Measurements from ENCODE around the gene MYO1D. TPM values are rescaled to one million over a fixed set of nuclear protein-coding genes. Genes with fewer than 3 reads are reported as not detected.
"Not testable (repeated sequence)": the region's sequence is repeated elsewhere in the genome, so short reads cannot be mapped to it uniquely, and the experiment has no call there.

The MYO1D gene
- total RNA-seq, 1 donor from 2014 or later, result 23.4 TPM

GRCh38 chr17:32654324-32654723 is 222.6 kb downstream of the MYO1D start:
- Mint-ChIP-seq H3K27me3 (ENCODE audit: low read depth) (no peaks in the 10 kb centered on the region), H3K9me3 (peaks cover 13% of the 10 kb centered on the region), H3K36me3 (ENCODE audit: low read depth) (peaks cover 33% of the 10 kb centered on the region), H3K4me3 (ENCODE audit: low read depth) (no peak overlapping the region), H3K4me1 (ENCODE audit: low read depth) (peaks cover 3% of the 10 kb centered on the region), H3K27ac (no peak overlapping the region)
- intact Hi-C loops (cut with micrococcal nuclease), result no loop called here
- DNase-seq (ENCODE audit: low spot score), result no peak

- Mint-ChIP-seq H3K27ac (no peak overlapping the region), H3K36me3 (ENCODE audit: low read depth) (peaks cover 33% of the 10 kb centered on the region), H3K27me3 (ENCODE audit: low read depth) (no peaks in the 10 kb centered on the region), H3K4me3 (ENCODE audit: low read depth) (no peak overlapping the region), H3K4me1 (ENCODE audit: low read depth) (no peaks in the 10 kb centered on the region), H3K9me3 (peaks cover 21% of the 10 kb centered on the region)
- DNase-seq (ENCODE audit: low spot score), result no peak
- intact Hi-C loops (cut with micrococcal nuclease), result no loop called here
Observed at GRCh38 chr17:32651084-32651483, 225.8 kb downstream of the MYO1D start.

- peaks cover 21% of the 10 kb centered on the region for H3K9me3 Mint-ChIP-seq
- H3K36me3 Mint-ChIP-seq (ENCODE audit: low read depth), result peaks cover 26% of the 10 kb centered on the region
- no peaks in the 10 kb centered on the region for H3K4me1 Mint-ChIP-seq (ENCODE audit: low read depth)
- no peak overlapping the region for H3K4me3 Mint-ChIP-seq (ENCODE audit: low read depth)
- intact Hi-C loops (cut with micrococcal nuclease), result no loop called here
- no peak for DNase-seq (ENCODE audit: low spot score)
- H3K27ac Mint-ChIP-seq, result no peak overlapping the region
- peaks cover 3% of the 10 kb centered on the region for H3K27me3 Mint-ChIP-seq (ENCODE audit: low read depth)
Observed at GRCh38 chr17:32648450-32648849, 228.5 kb downstream of the MYO1D start.

GRCh38 chr17:32646941-32647340 is 230.0 kb downstream of the MYO1D start:
- Mint-ChIP-seq H3K4me1 (ENCODE audit: low read depth) (no peaks in the 10 kb centered on the region), H3K9me3 (peaks cover 21% of the 10 kb centered on the region), H3K36me3 (ENCODE audit: low read depth) (peaks cover 20% of the 10 kb centered on the region), H3K4me3 (ENCODE audit: low read depth) (no peak overlapping the region), H3K27ac (no peak overlapping the region), H3K27me3 (ENCODE audit: low read depth) (peaks cover 4% of the 10 kb centered on the region)
- DNase-seq (ENCODE audit: low spot score), result no peak
- intact Hi-C loops (cut with micrococcal nuclease), result no loop called here

GRCh38 chr17:32641514-32641913 is 235.4 kb downstream of the MYO1D start:
- H3K4me3 Mint-ChIP-seq (ENCODE audit: low read depth), result not testable (repeated sequence)

GRCh38 chr17:32636598-32637218 is 240.2 kb downstream of the MYO1D start:
- Mint-ChIP-seq H3K36me3 (ENCODE audit: low read depth) (no peaks in the 10 kb centered on the region), H3K27ac (no peak overlapping the region), H3K4me1 (ENCODE audit: low read depth) (no peaks in the 10 kb centered on the region), H3K4me3 (ENCODE audit: low read depth) (no peak overlapping the region), H3K27me3 (ENCODE audit: low read depth) (peaks cover 4% of the 10 kb centered on the region), H3K9me3 (peaks cover 7% of the 10 kb centered on the region)
- no peak for DNase-seq (ENCODE audit: low spot score)
- intact Hi-C loops (cut with micrococcal nuclease), result no loop called here

More at GRCh38 chr17:32641514-32641913, 235.4 kb downstream of the MYO1D start:
- intact Hi-C loops (cut with micrococcal nuclease); H3K9me3 Mint-ChIP-seq; H3K36me3 Mint-ChIP-seq (ENCODE audit: low read depth); H3K27me3 Mint-ChIP-seq (ENCODE audit: low read depth); DNase-seq (ENCODE audit: low spot score); H3K27ac Mint-ChIP-seq; H3K4me1 Mint-ChIP-seq (ENCODE audit: low read depth): not testable (repeated sequence)

GRCh38 chr17:32634167-32634566 is 242.8 kb downstream of the MYO1D start:
- H3K4me3 Mint-ChIP-seq (ENCODE audit: low read depth), result no peak overlapping the region
- intact Hi-C loops (cut with micrococcal nuclease), result no loop called here
- no peak overlapping the region for H3K27ac Mint-ChIP-seq
- no peaks in the 10 kb centered on the region for H3K4me1 Mint-ChIP-seq (ENCODE audit: low read depth)
- H3K36me3 Mint-ChIP-seq (ENCODE audit: low read depth), result no peaks in the 10 kb centered on the region
- H3K9me3 Mint-ChIP-seq, result no peaks in the 10 kb centered on the region
- DNase-seq (ENCODE audit: low spot score), result no peak
- H3K27me3 Mint-ChIP-seq (ENCODE audit: low read depth), result peaks cover 2% of the 10 kb centered on the region

GRCh38 chr17:32631341-32632096 is 245.4 kb downstream of the MYO1D start:
- Mint-ChIP-seq H3K4me3 (ENCODE audit: low read depth) (no peak overlapping the region), H3K9me3 (no peaks in the 10 kb centered on the region), H3K4me1 (ENCODE audit: low read depth) (no peaks in the 10 kb centered on the region), H3K27ac (no peak overlapping the region), H3K36me3 (ENCODE audit: low read depth) (no peaks in the 10 kb centered on the region), H3K27me3 (ENCODE audit: low read depth) (no peaks in the 10 kb centered on the region)
- intact Hi-C loops (cut with micrococcal nuclease), result no loop called here
- no peak for DNase-seq (ENCODE audit: low spot score)

GRCh38 chr17:32629563-32630190 is 247.2 kb downstream of the MYO1D start:
- intact Hi-C loops (cut with micrococcal nuclease), result no loop called here
- DNase-seq (ENCODE audit: low spot score), result no peak
- H3K9me3 Mint-ChIP-seq, result no peaks in the 10 kb centered on the region

GRCh38 chr17:32628271-32629044 is 248.5 kb downstream of the MYO1D start:
- no peaks in the 10 kb centered on the region for H3K4me1 Mint-ChIP-seq (ENCODE audit: low read depth)
- DNase-seq (ENCODE audit: low spot score), result no peak
- no peak overlapping the region for H3K27ac Mint-ChIP-seq
- H3K9me3 Mint-ChIP-seq, result no peaks in the 10 kb centered on the region
- H3K27me3 Mint-ChIP-seq (ENCODE audit: low read depth), result no peaks in the 10 kb centered on the region
- H3K36me3 Mint-ChIP-seq (ENCODE audit: low read depth), result no peaks in the 10 kb centered on the region
- intact Hi-C loops (cut with micrococcal nuclease), result no loop called here
- H3K4me3 Mint-ChIP-seq (ENCODE audit: low read depth), result no peak overlapping the region

More at GRCh38 chr17:32629563-32630190, 247.2 kb downstream of the MYO1D start:
- Mint-ChIP-seq H3K27me3 (ENCODE audit: low read depth) (no peaks in the 10 kb centered on the region), H3K4me3 (ENCODE audit: low read depth) (no peak overlapping the region), H3K36me3 (ENCODE audit: low read depth) (no peaks in the 10 kb centered on the region), H3K27ac (no peak overlapping the region), H3K4me1 (ENCODE audit: low read depth) (no peaks in the 10 kb centered on the region)

- Mint-ChIP-seq H3K36me3 (ENCODE audit: low read depth) (no peaks in the 10 kb centered on the region), H3K27ac (no peak overlapping the region), H3K27me3 (ENCODE audit: low read depth) (no peaks in the 10 kb centered on the region), H3K4me3 (ENCODE audit: low read depth) (no peak overlapping the region), H3K9me3 (no peaks in the 10 kb centered on the region), H3K4me1 (ENCODE audit: low read depth) (no peaks in the 10 kb centered on the region)
- intact Hi-C loops (cut with micrococcal nuclease), result no loop called here
- DNase-seq (ENCODE audit: low spot score), result no peak
Observed at GRCh38 chr17:32627239-32627996, 249.5 kb downstream of the MYO1D start.

- intact Hi-C loops (cut with micrococcal nuclease), result no loop called here
- Mint-ChIP-seq H3K4me1 (ENCODE audit: low read depth) (no peaks in the 10 kb centered on the region), H3K4me3 (ENCODE audit: low read depth) (no peak overlapping the region), H3K9me3 (no peaks in the 10 kb centered on the region), H3K36me3 (ENCODE audit: low read depth) (no peaks in the 10 kb centered on the region), H3K27me3 (ENCODE audit: low read depth) (no peaks in the 10 kb centered on the region), H3K27ac (no peak overlapping the region)
- DNase-seq (ENCODE audit: low spot score), result no peak
Observed at GRCh38 chr17:32626379-32626791, 250.5 kb downstream of the MYO1D start.
